Right hindlimb (tissue), 1 donor: Measurements from ENCODE around the gene GTF3A.
A peak's percentile ranks its signal among the peaks of the same experiment; 100 is the strongest.

Source experiments
- DNase-seq: peaks from one replicate; pipeline ENCODE4 v3.0.0-alpha.2; 2018

GTF3A gene

GRCh38 chr13:27449081-27449603 is 24.7 kb downstream of the GTF3A start:
- DNase-seq, result no peak

GRCh38 chr13:27449936-27450828 is 25.8 kb downstream of the GTF3A start, which contains the start of gene MTIF3:
Gene MTIF3 (minus strand): TSS chr13:27450564. CDS start chr13:27440448, 10,116 bp downstream.
- DNase-seq, result peak; percentile 94

DNA sequence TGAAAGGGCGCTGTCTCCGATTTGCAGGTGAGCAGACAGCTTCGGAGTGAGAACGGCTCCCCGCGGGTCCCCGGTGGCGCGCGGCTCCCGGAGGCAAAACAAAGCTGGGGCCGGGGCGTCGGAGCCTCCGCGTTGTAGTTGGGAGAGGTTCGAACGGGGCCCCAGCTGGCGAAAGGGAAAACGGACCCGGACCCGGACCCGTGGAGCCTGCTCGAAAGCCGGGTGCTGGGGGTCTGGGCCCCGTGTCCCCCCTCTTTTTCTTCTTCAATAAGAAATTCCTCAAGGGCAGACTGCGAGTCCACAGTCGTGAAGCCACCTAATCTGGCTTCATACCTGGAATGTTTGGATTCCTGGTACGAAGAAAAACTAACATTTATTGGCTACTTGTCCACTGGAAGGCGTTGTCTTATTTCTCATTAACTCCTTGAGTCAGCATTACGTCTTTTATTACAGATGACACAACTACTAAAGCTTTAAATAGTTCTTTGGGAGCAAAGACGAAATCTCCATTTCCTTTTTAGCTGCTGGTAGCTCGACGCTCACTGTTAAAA is 26.6 kb downstream of the GTF3A start:
- peak; percentile 40 for DNase-seq

GRCh38 chr13:27455331-27455855 is 31.0 kb downstream of the GTF3A start:
- no peak for DNase-seq

- no peak for DNase-seq
Observed at GRCh38 chr13:27461940-27462584, 37.6 kb downstream of the GTF3A start.

DNA sequence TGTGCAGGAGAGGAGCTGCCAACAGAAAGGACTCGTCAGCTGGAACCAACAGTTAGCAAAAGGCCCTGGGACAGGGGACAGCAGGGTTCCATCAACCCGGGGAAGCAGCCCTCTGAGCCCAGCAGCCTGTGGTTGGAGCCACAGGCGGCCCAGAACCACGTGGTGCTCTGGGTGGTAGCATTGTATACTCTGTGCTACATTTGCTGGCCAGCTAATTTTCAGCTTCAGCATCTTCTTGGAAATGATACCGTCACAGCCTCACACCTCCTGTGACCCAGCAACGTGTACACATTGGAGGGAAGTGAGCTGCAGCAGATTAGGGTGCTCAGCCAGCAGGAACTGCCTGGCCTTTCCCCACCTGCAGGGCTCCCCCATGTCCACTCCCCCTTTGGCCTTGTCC is 39.1 kb downstream of the GTF3A start:
- no peak for DNase-seq

DNA sequence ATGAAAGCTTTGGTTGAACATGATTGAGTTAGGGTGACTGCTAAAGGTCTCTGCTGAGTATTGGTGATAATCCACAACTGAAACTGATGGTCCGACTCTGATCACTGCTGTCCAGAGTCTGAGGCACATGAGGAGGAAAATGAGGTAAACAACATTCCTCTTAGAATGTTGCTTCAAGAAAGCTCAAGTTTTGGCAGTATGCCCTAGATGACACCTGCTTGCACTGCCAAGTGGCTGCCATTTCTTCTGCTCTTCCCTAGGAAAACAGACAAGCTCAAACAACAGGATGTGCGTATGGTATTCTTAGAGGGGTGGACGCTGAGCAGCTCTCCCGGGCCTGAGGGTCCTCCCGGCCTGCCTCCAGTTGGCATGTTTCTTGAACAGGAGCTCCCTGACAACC is 41.2 kb downstream of the GTF3A start:
- no peak for DNase-seq

DNA sequence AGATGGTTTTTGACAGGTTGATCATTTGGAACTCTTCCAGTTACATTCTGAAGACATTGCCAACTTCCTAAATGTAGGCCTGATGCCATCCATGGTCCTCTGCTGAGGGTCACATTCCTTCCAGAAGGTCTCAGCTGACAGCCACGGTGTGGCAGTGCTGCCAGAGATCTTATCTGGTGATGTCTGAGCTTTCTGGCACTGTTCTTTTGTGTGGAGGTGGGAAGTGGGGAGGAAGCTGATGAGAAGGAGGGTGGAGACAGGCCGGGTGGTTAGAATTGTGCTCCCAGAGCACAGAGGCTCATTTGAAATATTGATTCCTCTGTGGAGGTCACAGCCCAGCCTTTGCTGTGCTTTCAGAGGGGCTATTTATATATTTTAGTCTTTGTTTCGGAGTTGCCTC is 42.1 kb downstream of the GTF3A start:
- DNase-seq, result no peak

DNA sequence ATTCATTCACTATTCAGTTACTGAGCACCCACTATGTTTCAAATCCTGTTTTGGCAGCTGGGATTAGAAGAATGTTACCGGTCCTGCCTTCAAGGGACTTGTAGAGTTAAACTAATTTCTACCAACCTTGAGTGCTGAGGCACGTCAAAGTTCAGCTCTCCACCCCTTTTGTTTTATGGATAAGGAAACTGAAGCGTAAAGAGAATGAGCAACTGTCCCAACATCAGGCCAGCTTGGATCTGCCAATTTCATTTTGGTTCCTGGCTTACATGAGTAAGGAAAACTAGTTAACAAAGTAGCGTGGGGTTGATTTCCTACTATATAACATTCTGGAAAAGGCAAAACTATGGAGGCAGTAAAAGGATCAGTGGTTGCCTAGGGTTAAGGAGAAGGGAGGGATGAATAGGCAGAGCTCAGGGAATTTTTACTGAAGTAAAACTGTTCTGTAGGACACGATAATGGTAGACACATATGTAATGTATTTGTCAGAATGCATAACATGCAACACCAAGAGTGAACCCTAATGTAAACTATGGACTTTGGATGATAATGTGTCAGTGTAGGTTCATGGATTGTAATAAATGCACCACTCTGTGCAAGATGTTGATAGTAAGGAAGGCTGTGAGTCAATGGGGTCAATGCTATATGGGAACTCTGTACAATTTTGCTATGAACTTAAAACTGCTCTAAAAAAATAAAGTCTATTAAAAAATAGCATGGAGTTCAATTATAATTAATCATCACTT is 45.8 kb downstream of the GTF3A start:
- no peak for DNase-seq

- no peak for DNase-seq
Observed at GRCh38 chr13:27472441-27472840, 48.0 kb downstream of the GTF3A start.

DNA sequence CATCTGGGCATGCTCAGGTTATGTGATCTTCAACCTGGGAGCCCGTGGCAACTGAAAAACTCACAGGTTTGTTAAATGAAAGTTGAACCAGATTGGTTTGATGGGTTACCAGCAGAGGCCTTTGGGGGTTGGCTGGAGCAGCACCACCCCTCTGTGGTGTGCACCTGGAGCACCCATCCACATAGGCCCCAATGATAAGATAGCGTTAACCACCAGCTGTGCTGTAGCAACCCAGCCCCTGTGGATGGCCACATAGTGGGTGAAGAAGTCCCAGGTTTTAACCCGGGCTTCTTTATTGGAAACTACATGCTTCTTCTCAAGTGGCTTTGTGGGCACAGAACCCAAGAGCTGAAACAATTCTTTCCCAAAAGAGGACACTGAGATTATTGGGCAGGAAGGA is 48.5 kb downstream of the GTF3A start:
- DNase-seq, result no peak

GRCh38 chr13:27474751-27475268 is 50.4 kb downstream of the GTF3A start:
- DNase-seq, result no peak

- DNase-seq, result no peak
Observed at GRCh38 chr13:27476943-27477703, 52.7 kb downstream of the GTF3A start.

- DNase-seq, result no peak
Observed at GRCh38 chr13:27481766-27482165, 57.3 kb downstream of the GTF3A start.

DNA sequence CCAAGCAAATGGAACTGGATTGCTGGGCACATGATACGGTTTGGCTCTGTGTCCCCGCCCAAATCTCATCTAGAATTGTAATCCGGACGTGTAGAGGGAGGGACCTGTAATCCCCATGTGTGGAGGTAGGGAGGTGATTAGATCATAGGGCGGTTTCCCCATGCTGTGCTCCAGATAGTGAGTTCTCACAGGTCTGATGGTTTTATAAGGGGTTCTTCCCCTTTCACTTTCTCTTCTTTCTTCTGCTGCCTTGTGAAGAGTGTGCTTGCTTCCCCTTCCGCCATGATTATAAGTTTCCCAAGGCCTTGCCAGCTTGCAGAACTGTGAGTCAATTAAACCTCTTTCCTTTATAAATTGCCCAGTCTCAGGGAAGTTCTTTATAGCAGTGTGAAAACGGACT is 58.6 kb downstream of the GTF3A start:
- DNase-seq, result no peak

DNA sequence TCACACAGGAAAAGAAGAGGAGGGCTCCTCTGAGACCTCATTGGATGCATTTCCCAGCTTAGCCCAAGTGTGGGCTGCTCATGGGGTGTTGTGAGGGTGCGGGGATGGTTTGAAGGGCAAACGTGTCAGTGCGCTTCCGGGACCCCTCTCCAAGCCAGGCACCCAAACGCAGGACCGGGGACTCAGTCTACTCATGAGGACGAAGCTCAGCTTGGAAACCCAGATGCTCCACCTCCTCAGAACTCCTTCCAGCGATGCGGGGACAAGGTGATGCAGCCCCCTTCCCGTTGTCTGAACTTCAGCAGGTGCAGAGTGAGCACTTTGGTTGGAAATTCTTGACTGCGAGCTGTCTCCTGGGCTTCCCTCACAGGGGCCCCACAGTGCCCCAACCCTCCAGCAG is 59.0 kb downstream of the GTF3A start:
- no peak for DNase-seq
